VCaP (cell line): Measurements from ENCODE around the gene TMSB10.

ENCODE experiments used
- H3K27ac ChIP-seq: fragments of 450-650 bp; 2 replicates; pipeline ENCODE4 v1.5.1; 2017
- CTCF ChIP-seq: fragments of 450-650 bp; conservative IDR thresholded peaks from 2 replicates; pipeline ENCODE4 v1.5.1; 2017; ENCODE audit warnings: mild to moderate bottlenecking, moderate library complexity

The TMSB10 gene

GRCh38 chr2:84905181-84906107 lies at the start of gene TMSB10:
TMSB10 (plus strand) TSS chr2:84905656.
- H3K27ac ChIP-seq, result peak within 1 kb of the TSS; percentile 78; the same call in 1 of the 2 replicates
- peak; percentile 29 for TF ChIP-seq CTCF

GRCh38 chr2:84855731-84856130 lies 49.7 kb upstream of the TMSB10 start:
- H3K27ac ChIP-seq, result no peak overlapping the region
- TF ChIP-seq CTCF, result no peak

GRCh38 chr2:84856787-84857186 lies 48.7 kb upstream of the TMSB10 start:
- no peak overlapping the region for H3K27ac ChIP-seq
- TF ChIP-seq CTCF, result no peak

DNA sequence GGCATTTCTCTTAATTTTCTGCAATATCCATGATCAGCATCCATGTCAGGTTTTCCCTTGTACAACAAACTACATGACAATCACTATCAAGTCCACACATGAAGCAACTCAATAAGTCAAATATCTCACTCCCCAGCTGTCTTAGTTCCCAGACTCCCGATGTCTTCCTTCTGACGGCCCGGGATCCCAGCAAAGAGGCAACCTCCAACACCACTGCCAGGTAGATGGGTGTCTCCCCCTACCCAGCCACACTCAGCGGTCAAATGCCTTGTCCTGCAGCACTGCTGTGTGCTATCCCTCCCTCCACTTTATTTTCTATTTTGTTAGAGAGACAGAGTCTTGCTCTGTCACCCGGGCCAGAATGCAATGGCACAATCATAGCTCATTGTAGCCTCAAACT lies 47.9 kb upstream of the TMSB10 start:
- H3K27ac ChIP-seq, result no peak overlapping the region
- no peak for TF ChIP-seq CTCF

GRCh38 chr2:84858123-84858522 lies 47.3 kb upstream of the TMSB10 start:
- TF ChIP-seq CTCF, result no peak
- H3K27ac ChIP-seq, result no peak overlapping the region

DNA sequence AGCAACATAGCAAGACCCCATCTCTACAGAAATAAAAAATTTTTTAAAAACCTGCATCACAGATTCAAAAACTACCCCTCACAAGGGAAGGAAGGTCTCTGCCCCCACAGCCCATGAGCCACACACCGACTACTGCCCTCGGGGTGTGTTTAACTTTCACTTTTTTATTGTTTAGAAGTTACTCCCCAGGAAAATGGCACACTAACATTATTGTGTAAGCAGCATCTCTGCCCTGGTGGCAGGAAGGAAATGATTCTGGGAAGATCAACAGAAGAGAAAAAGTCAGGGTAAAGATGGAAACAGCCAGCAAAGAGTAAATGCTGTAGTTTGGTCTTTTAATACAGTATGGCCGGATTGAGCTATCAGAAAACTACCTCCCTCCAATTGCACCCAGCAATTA lies 46.5 kb upstream of the TMSB10 start:
- H3K27ac ChIP-seq, result no peak overlapping the region
- TF ChIP-seq CTCF, result no peak

- TF ChIP-seq CTCF, result no peak
Observed at GRCh38 chr2:84861539-84861938, 43.9 kb upstream of the TMSB10 start.

More at GRCh38 chr2:84861539-84861938, 43.9 kb upstream of the TMSB10 start:
- no peak overlapping the region for H3K27ac ChIP-seq
